Activated T-cell treated with anti-CD3 and anti-CD28 coated beads for 1 hour (primary cell): ENCODE data around the gene UPK2.

ENCODE experiments used
- DNase-seq: peaks from one replicate; pipeline ENCODE4 v3.0.0-alpha.2; 2020; ENCODE audit warnings: low read depth

UPK2 gene

GRCh38 chr11:118917481-118918127, 38.5 kb upstream of the UPK2 start:
- DNase-seq: no peak

GRCh38 chr11:118918128-118918685, 37.9 kb upstream of the UPK2 start:
- no peak for DNase-seq

- DNase-seq: no peak
Observed at GRCh38 chr11:118918686-118919280, 37.3 kb upstream of the UPK2 start.

- no peak for DNase-seq
Observed at GRCh38 chr11:118921121-118921928, 34.8 kb upstream of the UPK2 start.

GRCh38 chr11:118921929-118922744, 34.0 kb upstream of the UPK2 start:
- DNase-seq: no peak

GRCh38 chr11:118922745-118923627, 33.1 kb upstream of the UPK2 start:
- DNase-seq: no peak

GRCh38 chr11:118923721-118924587, 32.1 kb upstream of the UPK2 start:
- DNase-seq: no peak

GRCh38 chr11:118924591-118925585, 31.2 kb upstream of the UPK2 start:
- no peak for DNase-seq

- DNase-seq: no peak
Observed at GRCh38 chr11:118927554-118928100, 28.5 kb upstream of the UPK2 start.

GRCh38 chr11:118928101-118928869, 27.8 kb upstream of the UPK2 start:
- peak; percentile 92 for DNase-seq

GRCh38 chr11:118928870-118929500, 27.1 kb upstream of the UPK2 start:
- no peak for DNase-seq

- peak; percentile 68 for DNase-seq
Observed at GRCh38 chr11:118929501-118930093, 26.5 kb upstream of the UPK2 start.

- peak; percentile 83 for DNase-seq
Observed at GRCh38 chr11:118930094-118930712, 25.9 kb upstream of the UPK2 start.

GRCh38 chr11:118931571-118931970, 24.5 kb upstream of the UPK2 start:
- no peak for DNase-seq

- DNase-seq: no peak
Observed at GRCh38 chr11:118933486-118933885, 22.6 kb upstream of the UPK2 start.

GRCh38 chr11:118935376-118935775, 20.7 kb upstream of the UPK2 start:
- no peak for DNase-seq
